ENCODE results near the gene SCARB1.

- TF ChIP-seq CTCF (IDR thresholded peaks at IDR 0.05) (no peak), POLR2A (IDR thresholded peaks at IDR 0.05) (no peak)
Observed at GRCh38 chr12:124796303-124796960, 67.2 kb downstream of the SCARB1 start.

Measured in right lobe of liver (tissue), 4 donors.